Nucleus accumbens (tissue), 56 donors: ENCODE data around the gene OCLN.
A peak's percentile ranks its signal among the peaks of the same experiment; 100 is the strongest.
"Not testable (repeated sequence)": the region's sequence is repeated elsewhere in the genome, so short reads cannot be mapped to it uniquely, and the experiment has no call there.

Experiments used
- DNase-seq, 56 donors: peaks; one replicate each; lab custom pipeline; 2025; lab: John Stamatoyannopoulos, UW

Gene OCLN, protein sequence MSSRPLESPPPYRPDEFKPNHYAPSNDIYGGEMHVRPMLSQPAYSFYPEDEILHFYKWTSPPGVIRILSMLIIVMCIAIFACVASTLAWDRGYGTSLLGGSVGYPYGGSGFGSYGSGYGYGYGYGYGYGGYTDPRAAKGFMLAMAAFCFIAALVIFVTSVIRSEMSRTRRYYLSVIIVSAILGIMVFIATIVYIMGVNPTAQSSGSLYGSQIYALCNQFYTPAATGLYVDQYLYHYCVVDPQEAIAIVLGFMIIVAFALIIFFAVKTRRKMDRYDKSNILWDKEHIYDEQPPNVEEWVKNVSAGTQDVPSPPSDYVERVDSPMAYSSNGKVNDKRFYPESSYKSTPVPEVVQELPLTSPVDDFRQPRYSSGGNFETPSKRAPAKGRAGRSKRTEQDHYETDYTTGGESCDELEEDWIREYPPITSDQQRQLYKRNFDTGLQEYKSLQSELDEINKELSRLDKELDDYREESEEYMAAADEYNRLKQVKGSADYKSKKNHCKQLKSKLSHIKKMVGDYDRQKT

GRCh38 chr5:69492391-69492922, at the start of gene OCLN:
Gene OCLN (plus strand): TSS chr5:69492790. CDS start chr5:69504245, 11,455 bp downstream.
- peak in 18 of 56 donors; percentile 1 to 38 (median 8) for DNase-seq

- DNase-seq, result no peak
Observed at GRCh38 chr5:69444127-69444754, 48.3 kb upstream of the OCLN start.

GRCh38 chr5:69449511-69449910, 43.1 kb upstream of the OCLN start:
- no peak for DNase-seq

GRCh38 chr5:69450116-69450515, 42.5 kb upstream of the OCLN start:
- no peak for DNase-seq

DNA sequence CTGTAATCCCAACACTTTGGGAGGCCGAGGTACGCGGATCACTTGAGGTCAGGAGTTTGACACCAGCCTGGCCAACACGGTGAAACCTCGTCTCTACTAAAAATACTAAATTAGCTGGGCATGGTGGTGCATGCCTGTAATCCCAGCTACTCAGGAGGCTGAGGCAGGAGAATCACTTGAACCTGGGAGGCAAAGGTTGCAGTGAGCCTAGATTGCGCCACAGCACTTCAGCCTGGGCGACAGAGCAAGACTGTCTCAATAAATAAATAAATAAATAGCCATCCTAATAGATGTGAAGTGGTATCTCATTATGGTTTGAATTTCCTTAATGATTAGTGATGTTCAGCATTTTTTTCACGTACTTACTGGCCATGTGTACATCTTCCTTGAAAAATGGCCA, 42.1 kb upstream of the OCLN start:
- DNase-seq, result not testable (repeated sequence)

DNA sequence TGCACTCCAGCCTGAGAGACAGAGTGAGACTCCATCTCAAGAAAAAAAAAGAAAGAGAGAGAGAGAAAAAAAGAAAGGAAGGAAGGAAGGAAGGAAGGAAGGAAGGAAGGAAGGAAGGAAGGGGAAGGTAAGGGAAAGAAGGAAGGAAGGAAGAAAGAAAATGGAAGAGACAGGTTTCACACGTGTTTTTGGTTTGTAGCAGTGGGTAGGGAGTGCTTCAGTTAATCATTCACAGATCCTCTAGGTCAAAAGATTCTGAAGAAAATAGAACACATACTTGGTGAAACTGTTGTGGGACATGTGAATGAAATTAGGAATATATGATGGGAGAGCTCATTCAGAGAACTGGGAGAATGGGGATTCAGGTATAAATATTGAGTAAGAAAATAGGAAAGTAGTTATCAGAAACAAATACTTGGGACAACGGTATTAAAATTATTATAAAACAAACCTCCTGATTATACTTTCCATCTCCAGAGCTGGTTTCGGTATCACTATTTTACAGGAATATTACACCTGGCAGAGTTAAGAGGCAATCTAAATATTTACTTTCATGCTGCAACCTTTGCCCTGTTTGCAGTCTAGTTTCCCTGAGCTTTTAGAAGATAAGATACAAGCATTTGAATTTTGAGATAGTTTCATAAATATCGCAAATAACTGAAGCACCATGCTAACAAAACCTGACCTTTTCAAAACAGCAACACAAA, 40.5 kb upstream of the OCLN start:
- DNase-seq, result no peak

GRCh38 chr5:69453487-69453886, 39.1 kb upstream of the OCLN start:
- not testable (repeated sequence) for DNase-seq

DNA sequence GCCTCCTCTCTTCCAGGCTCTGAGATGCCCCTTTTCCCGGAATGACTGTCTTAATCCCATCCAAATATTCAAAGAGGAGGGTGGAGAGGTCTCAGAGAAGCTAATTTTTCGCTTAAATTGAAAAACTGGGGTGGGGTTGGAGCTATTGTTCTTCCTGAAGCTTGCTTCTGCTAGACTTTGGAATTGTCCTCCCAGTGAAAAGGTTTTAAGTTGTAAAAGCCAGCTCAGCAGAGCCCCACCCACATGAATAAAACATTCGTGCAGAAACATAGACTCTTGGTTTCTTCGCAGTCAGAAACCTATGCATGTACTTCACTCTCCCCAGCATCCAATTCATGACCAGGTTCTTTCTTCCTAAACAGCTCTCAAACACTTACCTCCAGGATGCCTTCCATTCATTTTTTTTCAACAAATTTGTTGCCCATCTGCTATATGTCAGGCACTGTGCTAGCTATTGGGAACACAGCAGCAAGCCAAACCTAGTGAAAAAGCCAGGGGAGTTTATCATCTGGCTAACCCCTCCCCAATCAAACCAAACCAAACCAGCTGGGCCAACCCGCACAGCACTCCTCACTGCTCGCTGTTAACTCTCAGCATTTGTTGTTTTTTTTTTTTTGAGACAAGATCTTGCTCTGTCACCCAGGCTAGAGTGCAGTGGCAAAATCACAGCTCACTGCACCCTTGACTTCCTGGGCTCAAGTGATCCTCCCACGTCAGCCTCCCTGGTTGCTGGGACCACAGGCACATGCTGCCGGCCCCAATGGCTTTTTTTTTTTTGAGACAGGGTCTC, 37.9 kb upstream of the OCLN start:
- no peak for DNase-seq

DNA sequence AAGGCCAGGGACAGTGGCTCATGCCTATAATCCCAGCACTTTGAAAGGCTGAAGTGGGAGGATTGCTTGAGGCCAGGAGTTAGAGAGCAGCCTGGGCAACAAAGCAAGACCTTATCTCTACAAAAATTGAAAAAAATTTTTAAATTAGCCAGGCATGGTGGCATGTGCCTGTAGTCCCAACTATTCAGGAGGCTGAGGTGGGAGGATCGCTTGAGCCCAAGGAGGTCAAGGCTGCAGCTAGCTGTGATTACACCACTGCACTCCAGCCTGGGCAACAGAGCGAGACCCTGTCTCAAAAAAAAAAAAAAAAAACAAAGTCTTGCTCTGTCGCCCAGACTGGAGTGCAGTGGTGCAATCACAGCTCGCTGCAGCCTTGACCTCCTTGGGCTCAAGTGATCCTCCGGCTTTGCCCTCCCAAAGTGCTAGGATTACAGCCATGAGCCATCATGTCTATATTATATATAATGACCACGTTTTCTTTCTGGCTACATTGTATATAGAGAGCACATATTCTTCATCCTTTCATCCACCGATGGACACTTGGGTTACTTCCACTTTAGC, 37.1 kb upstream of the OCLN start:
- DNase-seq, result not testable (repeated sequence)

- no peak for DNase-seq
Observed at GRCh38 chr5:69462170-69462569, 30.4 kb upstream of the OCLN start.

- DNase-seq, result not testable (repeated sequence)
Observed at GRCh38 chr5:69466375-69466774, 26.2 kb upstream of the OCLN start.

- DNase-seq, result no peak
Observed at GRCh38 chr5:69467442-69468225, 25.0 kb upstream of the OCLN start.

DNA sequence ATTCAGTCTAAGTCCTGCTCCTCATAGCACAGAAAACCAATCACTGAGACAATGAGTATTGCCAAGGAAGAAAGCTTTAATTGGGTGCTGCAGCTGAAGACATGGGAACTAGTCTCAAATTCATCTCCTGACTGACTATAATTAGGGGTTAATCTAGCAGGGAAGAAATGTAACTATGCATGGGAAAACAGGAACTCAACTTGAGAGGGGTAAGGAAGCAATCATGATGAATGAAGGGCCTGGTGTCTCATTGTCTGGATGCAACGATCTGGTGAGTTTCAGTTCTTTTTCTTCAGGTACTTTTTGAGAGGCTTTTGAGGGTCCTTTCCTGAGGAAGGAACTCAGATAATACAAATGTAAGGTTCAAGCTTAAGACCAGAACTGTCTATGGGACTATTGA, 24.0 kb upstream of the OCLN start:
- no peak for DNase-seq

- DNase-seq, result not testable (repeated sequence)
Observed at GRCh38 chr5:69471516-69471915, 21.1 kb upstream of the OCLN start.

DNA sequence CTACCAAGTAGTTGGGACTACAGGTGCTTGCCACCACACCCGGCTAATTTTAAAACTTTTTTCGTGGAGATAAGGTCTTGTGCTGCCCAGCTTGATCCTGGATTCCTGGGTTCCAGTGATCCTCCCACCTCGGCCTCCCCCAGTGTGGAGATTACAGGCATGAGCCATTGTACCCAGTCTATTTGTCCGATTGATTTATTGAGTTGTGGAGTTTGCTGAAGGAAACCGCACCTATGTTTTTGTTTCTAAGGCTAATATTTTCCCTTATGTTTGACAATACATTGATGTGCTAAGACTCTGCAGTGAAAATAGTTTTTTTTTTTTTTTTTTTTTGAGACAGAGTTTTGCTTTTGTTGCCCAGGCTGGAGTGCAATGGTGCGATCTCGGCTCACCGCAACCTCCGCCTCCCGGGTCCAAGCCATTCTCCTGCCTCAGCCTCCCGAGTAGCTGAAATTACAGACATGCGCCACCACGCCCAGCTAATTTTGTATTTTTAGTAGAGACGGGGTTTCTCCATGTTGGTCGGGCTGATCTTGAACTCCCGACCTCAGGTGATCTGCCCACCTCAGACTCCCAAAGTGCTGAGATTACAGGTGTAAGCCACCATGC, 20.0 kb upstream of the OCLN start:
- DNase-seq, result not testable (repeated sequence)

DNA sequence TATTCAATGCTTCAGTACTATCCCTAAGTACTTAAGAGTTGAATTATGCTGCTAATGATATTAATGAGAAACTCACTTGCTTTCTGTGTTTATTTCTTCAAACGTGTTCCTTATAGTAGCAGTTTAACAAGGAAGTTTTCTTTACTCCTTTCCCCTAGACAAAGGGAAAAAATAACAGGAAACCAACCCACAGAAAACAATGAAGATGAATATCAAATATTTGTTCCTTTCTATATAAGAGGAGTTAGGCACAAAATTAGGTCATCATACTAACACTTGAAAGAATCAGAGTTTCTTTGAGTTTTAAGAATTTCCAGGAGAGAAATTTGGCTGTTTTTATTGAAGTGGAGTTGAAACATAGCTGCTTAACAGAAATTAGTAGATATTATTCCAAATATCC, 15.4 kb upstream of the OCLN start:
- no peak for DNase-seq

DNA sequence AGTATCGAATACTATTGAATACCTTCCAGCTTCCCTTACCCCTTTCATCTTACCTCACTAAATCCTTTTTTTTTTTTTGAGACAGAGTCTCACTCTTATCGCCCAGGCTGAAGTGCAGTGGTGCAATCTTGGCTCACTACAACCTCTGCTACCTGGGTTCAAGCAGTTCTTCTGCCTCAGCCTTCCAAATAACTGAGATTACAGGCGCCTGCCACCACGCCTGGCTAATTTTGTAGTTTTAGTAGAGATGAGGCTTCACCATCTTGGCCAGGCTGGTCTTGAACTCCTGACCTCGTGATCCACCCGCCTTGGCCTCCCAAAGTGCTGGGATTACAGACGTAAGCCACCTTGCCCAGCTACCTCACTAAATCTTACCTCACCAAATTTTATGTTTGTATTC, 14.3 kb upstream of the OCLN start:
- not testable (repeated sequence) for DNase-seq

DNA sequence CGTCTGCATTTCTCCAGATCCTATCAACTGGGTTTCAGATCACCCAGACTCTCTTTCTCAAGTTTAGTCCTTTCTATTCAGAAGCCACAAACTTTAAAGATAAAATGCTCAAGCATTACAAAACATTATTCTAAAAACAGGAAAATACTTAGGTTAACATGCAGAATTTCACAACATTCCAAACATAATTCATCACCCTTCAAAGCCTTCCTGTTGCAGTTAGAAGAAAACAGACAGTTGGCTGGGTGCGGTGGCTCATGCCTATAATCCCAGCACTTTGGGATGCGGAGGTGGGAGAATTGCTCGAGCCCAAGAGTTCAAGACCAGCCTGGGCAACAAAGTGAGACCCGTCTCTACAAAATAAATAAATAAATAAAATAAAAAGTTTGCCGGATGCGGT, 7.7 kb upstream of the OCLN start:
- no peak for DNase-seq

GRCh38 chr5:69485471-69485870, 7.1 kb upstream of the OCLN start:
- DNase-seq, result no peak
